H1 (cell line): ENCODE results near the gene CMSS1.

Experiments used
- HDAC6 ChIP-seq: IDR thresholded peaks from one replicate; pipeline ENCODE4 v1.7.1; 2012; ENCODE audit warnings: low read depth, mild to moderate bottlenecking, inconsistent platforms, low read length, moderate library complexity
- KDM5A ChIP-seq: fragments of 200-600 bp; IDR thresholded peaks from 2 replicates; pipeline ENCODE4 v1.7.1; 2012; ENCODE audit warnings: mild to moderate bottlenecking, low read length, inconsistent platforms, mixed read lengths
- POLR2AphosphoS5 ChIP-seq: IDR thresholded peaks from 2 replicates; pipeline ENCODE4 v1.6.1; 2011; ENCODE audit warnings: low read depth, low read length
- RFX5 ChIP-seq: IDR thresholded peaks from 2 replicates; pipeline ENCODE4 v1.6.1; 2011; ENCODE audit warnings: low read depth, low read length, improper control_type of control experiment, borderline replicate concordance
- RNF2 ChIP-seq: fragments of 200-900, 300-1000 bp; sonication (generic); IDR thresholded peaks from 2 replicates; pipeline ENCODE4 v1.7.1; 2016; ENCODE audit warnings: borderline replicate concordance, low read depth, mild to moderate bottlenecking, antibody characterized with exemption, low read length; ENCODE audit not compliant: poor library complexity, severe bottlenecking; ENCODE audit errors: missing control alignments
- TF ChIP-seq, protein P1 (sequence below), 3 experiments: IDR thresholded peaks; 1 replicate in 2 of 3; 2 replicates in 1 of 3; pipeline versions ENCODE4 v1.5.1 to v1.6.1; 2011; ENCODE audit warnings: low read length in 3 of 3, mild to moderate bottlenecking in 3 of 3, inconsistent platforms in 2 of 3, low read depth in 1 of 3, moderate library complexity in 1 of 3; ENCODE audit not compliant: insufficient read depth in 1 of 3; ENCODE audit errors: control extremely low read depth in 1 of 3

DNA sequence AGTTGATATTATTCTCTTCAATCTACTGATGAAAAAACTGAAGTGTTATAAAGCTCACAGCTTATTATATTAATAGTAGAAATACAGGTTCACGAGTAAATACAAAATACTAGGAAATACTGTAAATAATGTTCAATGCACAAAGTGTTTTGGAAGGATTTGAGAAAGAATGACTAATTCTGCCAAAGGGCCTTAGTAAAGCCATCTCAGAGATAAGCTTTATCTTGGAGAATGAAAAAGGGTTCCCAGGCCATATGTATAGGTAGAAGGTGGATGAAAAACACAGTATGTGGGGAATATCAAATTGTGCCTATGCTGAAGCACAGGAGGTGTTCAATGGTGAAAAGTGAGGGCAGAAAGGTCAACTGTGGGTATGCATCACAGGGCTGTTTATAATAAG, 123.5 kb downstream of the CMSS1 start:
- TF ChIP-seq, protein P1, sequence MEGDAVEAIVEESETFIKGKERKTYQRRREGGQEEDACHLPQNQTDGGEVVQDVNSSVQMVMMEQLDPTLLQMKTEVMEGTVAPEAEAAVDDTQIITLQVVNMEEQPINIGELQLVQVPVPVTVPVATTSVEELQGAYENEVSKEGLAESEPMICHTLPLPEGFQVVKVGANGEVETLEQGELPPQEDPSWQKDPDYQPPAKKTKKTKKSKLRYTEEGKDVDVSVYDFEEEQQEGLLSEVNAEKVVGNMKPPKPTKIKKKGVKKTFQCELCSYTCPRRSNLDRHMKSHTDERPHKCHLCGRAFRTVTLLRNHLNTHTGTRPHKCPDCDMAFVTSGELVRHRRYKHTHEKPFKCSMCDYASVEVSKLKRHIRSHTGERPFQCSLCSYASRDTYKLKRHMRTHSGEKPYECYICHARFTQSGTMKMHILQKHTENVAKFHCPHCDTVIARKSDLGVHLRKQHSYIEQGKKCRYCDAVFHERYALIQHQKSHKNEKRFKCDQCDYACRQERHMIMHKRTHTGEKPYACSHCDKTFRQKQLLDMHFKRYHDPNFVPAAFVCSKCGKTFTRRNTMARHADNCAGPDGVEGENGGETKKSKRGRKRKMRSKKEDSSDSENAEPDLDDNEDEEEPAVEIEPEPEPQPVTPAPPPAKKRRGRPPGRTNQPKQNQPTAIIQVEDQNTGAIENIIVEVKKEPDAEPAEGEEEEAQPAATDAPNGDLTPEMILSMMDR (IDR thresholded peaks at IDR 0.05; ENCODE audit: control extremely low read depth in 1 of 3, insufficient read depth in 1 of 3, low read depth in 1 of 3, low read length in 3 of 3), result no peak
- TF ChIP-seq HDAC6 (no peak), KDM5A (no peak), RNF2 (no peak), POLR2AphosphoS5 (no peak), RFX5 (no peak)
